ENCODE results near the gene C19orf47.

The C19orf47 gene

GRCh38 chr19:40317338-40317737 lies 30.9 kb downstream of the C19orf47 start:
- no peak for TF ChIP-seq CTCF (IDR thresholded peaks at IDR 0.05; ENCODE audit: low read depth, low read length)
- in situ Hi-C loops (cut with HindIII; ENCODE audit: low sequenced_read_pairs), result no loop called here
- no peak for DNase-seq (ENCODE audit: low read depth, low spot score)
- no peak overlapping the region for H3K4me3 ChIP-seq (ENCODE audit: low read depth, low read length)

GRCh38 chr19:40315812-40316470 lies 32.3 kb downstream of the C19orf47 start:
- no peak for DNase-seq (ENCODE audit: low read depth, low spot score)

GRCh38 chr19:40314656-40315055 lies 33.5 kb downstream of the C19orf47 start:
- H3K4me3 ChIP-seq (ENCODE audit: low read depth, low read length), result no peak overlapping the region
- no peak for DNase-seq (ENCODE audit: low read depth, low spot score)
- in situ Hi-C loops (cut with HindIII; ENCODE audit: low sequenced_read_pairs), result no loop called here
- TF ChIP-seq CTCF (IDR thresholded peaks at IDR 0.05; ENCODE audit: low read depth, low read length), result no peak

More at GRCh38 chr19:40315812-40316470, 32.3 kb downstream of the C19orf47 start:
- no peak for TF ChIP-seq CTCF (IDR thresholded peaks at IDR 0.05; ENCODE audit: low read depth, low read length)
- in situ Hi-C loops (cut with HindIII; ENCODE audit: low sequenced_read_pairs), result no loop called here
- no peak overlapping the region for H3K4me3 ChIP-seq (ENCODE audit: low read depth, low read length)

- TF ChIP-seq CTCF (IDR thresholded peaks at IDR 0.05; ENCODE audit: low read depth, low read length), result no peak
- DNase-seq (ENCODE audit: low read depth, low spot score), result no peak
- no peak overlapping the region for H3K4me3 ChIP-seq (ENCODE audit: low read depth, low read length)
- in situ Hi-C loops (cut with HindIII; ENCODE audit: low sequenced_read_pairs), result no loop called here
These were observed 34.8 kb downstream of the C19orf47 start for GRCh38 chr19:40313229-40313983.

GRCh38 chr19:40312533-40312932 lies 35.7 kb downstream of the C19orf47 start:
- in situ Hi-C loops (cut with HindIII; ENCODE audit: low sequenced_read_pairs), result no loop called here
- no peak for TF ChIP-seq CTCF (IDR thresholded peaks at IDR 0.05; ENCODE audit: low read depth, low read length)
- no peak overlapping the region for H3K4me3 ChIP-seq (ENCODE audit: low read depth, low read length)
- no peak for DNase-seq (ENCODE audit: low read depth, low spot score)

- no peak for TF ChIP-seq CTCF (IDR thresholded peaks at IDR 0.05; ENCODE audit: low read depth, low read length)
- in situ Hi-C loops (cut with HindIII; ENCODE audit: low sequenced_read_pairs), result no loop called here
- no peak for DNase-seq (ENCODE audit: low read depth, low spot score)
- no peak overlapping the region for H3K4me3 ChIP-seq (ENCODE audit: low read depth, low read length)
These were observed 38.5 kb downstream of the C19orf47 start for GRCh38 chr19:40309666-40310065.
